Heart left ventricle (tissue), 13 donors: ENCODE data around the gene MCC.

Source experiments
- CTCF ChIP-seq, 12 donors: fragments of 200-600 bp; sonication (generic) in 4 of 12; IDR thresholded peaks; one replicate each; pipeline versions ENCODE4 v1.5.0 to v1.8.0; 2018 to 2022; ENCODE audit warnings: antibody characterized with exemption in 12 of 12, mild to moderate bottlenecking in 5 of 12
- POLR2A ChIP-seq, 2 donors: fragments of 450-650 bp; IDR thresholded peaks; one replicate each; pipeline ENCODE4 v1.6.1; 2017; ENCODE audit warnings: antibody characterized with exemption in 2 of 2, mild to moderate bottlenecking in 2 of 2, moderate library complexity in 2 of 2
- donor health status: ischemic (EF 13 %, LVEDD 7.1; RV severe dilation, severe dysfunction).
- donor health status: DM: no; HTN: yes; CAD: no.
- donor health status: DM: no; HTN: no; CAD: no.
- donor health status: ischemic (EF 25% LVEDD 6.9; RV normal size, moderate dysfunction).
- donor health status: ischemic (EF 25% LVEDD 5.7; RV mildly dilated, moderate dysfunction).
- donor health status: ischemic (EF 35%, LVEDD 5.7; RV mildly dilated, moderate dysfunction).
- donor health status: nonischemic (EF 11% LVEDD 7.7; RV severe dilation, severe dysfunction).
- donor health status: DM: yes; HTN: yes; CAD: no.
- donor health status: PGD.
- donor health status: ischemic (EF 29% LVEDD 5.4; RV normal size, mild dysfunction).
- donor health status: nonischemic (EF 23%, LVEDD 6.1; RV moderate dilation, normal function).

GRCh38 chr5:113487416-113487780 lies 855 bp downstream of the MCC start:
- no peak for TF ChIP-seq CTCF (IDR thresholded peaks at IDR 0.05)
- TF ChIP-seq POLR2A (IDR thresholded peaks at IDR 0.05), result no peak
